Measurements from ENCODE around the gene ZNF644. TPM values are rescaled to one million over a fixed set of nuclear protein-coding genes. Genes with fewer than 3 reads are reported as not detected.

Gene ZNF644
- total RNA-seq, 1 donor from 2014 or later = 76.5 TPM

DNA sequence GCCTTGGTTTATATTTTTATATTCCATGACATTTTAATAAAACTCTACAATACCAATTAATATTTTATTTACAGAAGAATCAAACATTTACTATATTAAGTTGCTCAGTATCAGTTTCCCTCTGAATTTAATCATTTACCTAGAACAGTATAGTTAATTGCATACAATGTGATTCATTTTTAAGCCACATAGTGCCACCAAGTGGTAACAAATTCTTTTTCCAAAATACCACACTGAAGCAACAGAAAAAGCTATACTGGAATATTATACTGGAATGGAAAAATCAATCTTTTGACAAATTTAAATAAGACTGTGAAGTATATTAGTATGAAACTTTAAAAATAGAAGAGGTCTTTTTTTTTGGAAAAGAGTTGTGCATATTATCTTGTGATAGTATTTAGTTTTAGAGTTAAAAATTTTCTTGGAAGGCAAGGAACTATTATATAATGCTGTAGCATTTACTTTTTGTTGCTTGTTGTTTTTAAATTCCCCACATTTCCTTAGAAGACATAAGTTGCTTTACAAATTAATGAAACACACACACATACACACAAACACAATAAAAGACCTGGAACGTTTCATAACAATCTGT lies 57.3 kb downstream of the ZNF644 start:
- H3K27me3 ChIP-seq (ENCODE audit: insufficient read depth, low read length) = no peaks in the 10 kb centered on the region
- H3K4me3 ChIP-seq (ENCODE audit: insufficient read depth, low read depth, low read length) = no peak overlapping the region
- no peaks in the 10 kb centered on the region for H3K9me3 ChIP-seq (ENCODE audit: insufficient read depth, low read depth, low read length)
- Mint-ChIP-seq H3K27me3 (ENCODE audit: low read depth, unreplicated experiment) (no peaks in the 10 kb centered on the region), H3K36me3 (ENCODE audit: low read depth, unreplicated experiment) (peaks cover 4% of the 10 kb centered on the region), H3K4me3 (ENCODE audit: unreplicated experiment) (no peak overlapping the region), H3K9me3 (ENCODE audit: unreplicated experiment) (no peaks in the 10 kb centered on the region), H3K27ac (ENCODE audit: unreplicated experiment) (no peak overlapping the region), H3K4me1 (ENCODE audit: low read depth, unreplicated experiment) (peaks cover 14% of the 10 kb centered on the region)
- H3K4me2 ChIP-seq (ENCODE audit: low read length) = no peak overlapping the region
- H3K79me2 ChIP-seq (ENCODE audit: insufficient read depth, low read length) = peaks cover 75% of the 10 kb centered on the region
- no peak overlapping the region for H3K27ac ChIP-seq (ENCODE audit: low read depth, low read length)
- DNase-seq (ENCODE audit: low read depth) (peak; percentile 5), FAIRE-seq (no peak)
- no peak overlapping the region for H3K9ac ChIP-seq (ENCODE audit: low read length)
- H2AFZ ChIP-seq (ENCODE audit: low read depth, low read length) = no peak overlapping the region
- peaks cover 2% of the 10 kb centered on the region for H3K4me1 ChIP-seq (ENCODE audit: insufficient read depth, low read length)
- H3K36me3 ChIP-seq (ENCODE audit: insufficient read depth, low read length) = no peaks in the 10 kb centered on the region
- peaks cover 64% of the 10 kb centered on the region for H4K20me1 ChIP-seq (ENCODE audit: insufficient read depth, low read length)
- peak; percentile 21 for TF ChIP-seq CTCF (IDR thresholded peaks at IDR 0.05; ENCODE audit: insufficient read depth, low read depth, low read length)
- no peak for TF ChIP-seq EZH2 (IDR thresholded peaks at IDR 0.05; ENCODE audit: insufficient read depth, low read length)

- Mint-ChIP-seq H3K27ac (ENCODE audit: unreplicated experiment) (no peak overlapping the region), H3K4me1 (ENCODE audit: low read depth, unreplicated experiment) (peaks cover 17% of the 10 kb centered on the region), H3K9me3 (ENCODE audit: unreplicated experiment) (no peaks in the 10 kb centered on the region), H3K27me3 (ENCODE audit: low read depth, unreplicated experiment) (no peaks in the 10 kb centered on the region), H3K36me3 (ENCODE audit: low read depth, unreplicated experiment) (peaks cover 4% of the 10 kb centered on the region), H3K4me3 (ENCODE audit: unreplicated experiment) (no peak overlapping the region)
- Histone ChIP-seq H3K4me2 (ENCODE audit: low read length) (no peak overlapping the region), H3K79me2 (ENCODE audit: insufficient read depth, low read length) (peaks cover 75% of the 10 kb centered on the region), H3K27ac (ENCODE audit: low read depth, low read length) (no peak overlapping the region), H2AFZ (ENCODE audit: low read depth, low read length) (no peak overlapping the region), H4K20me1 (ENCODE audit: insufficient read depth, low read length) (peaks cover 63% of the 10 kb centered on the region), H3K36me3 (ENCODE audit: insufficient read depth, low read length) (no peaks in the 10 kb centered on the region), H3K9ac (ENCODE audit: low read length) (no peak overlapping the region), H3K27me3 (ENCODE audit: insufficient read depth, low read length) (no peaks in the 10 kb centered on the region), H3K4me3 (ENCODE audit: insufficient read depth, low read depth, low read length) (no peak overlapping the region), H3K9me3 (ENCODE audit: insufficient read depth, low read depth, low read length) (no peaks in the 10 kb centered on the region), H3K4me1 (ENCODE audit: insufficient read depth, low read length) (peaks cover 2% of the 10 kb centered on the region)
- DNase-seq (ENCODE audit: low read depth) (peak; percentile 32), FAIRE-seq (no peak)
- no peak for TF ChIP-seq EZH2 (IDR thresholded peaks at IDR 0.05; ENCODE audit: insufficient read depth, low read length)
- TF ChIP-seq CTCF (IDR thresholded peaks at IDR 0.05; ENCODE audit: insufficient read depth, low read depth, low read length) = no peak
Observed at GRCh38 chr1:90963651-90964050, 58.2 kb downstream of the ZNF644 start.

- FAIRE-seq (peak; percentile 23), DNase-seq (ENCODE audit: low read depth) (no peak)
- Histone ChIP-seq H3K4me3 (ENCODE audit: insufficient read depth, low read depth, low read length) (no peak overlapping the region), H3K4me2 (ENCODE audit: low read length) (no peak overlapping the region), H3K9ac (ENCODE audit: low read length) (no peak overlapping the region), H3K27ac (ENCODE audit: low read depth, low read length) (no peak overlapping the region), H3K27me3 (ENCODE audit: insufficient read depth, low read length) (no peaks in the 10 kb centered on the region), H3K36me3 (ENCODE audit: insufficient read depth, low read length) (no peaks in the 10 kb centered on the region), H3K79me2 (ENCODE audit: insufficient read depth, low read length) (peaks cover 75% of the 10 kb centered on the region), H4K20me1 (ENCODE audit: insufficient read depth, low read length) (peaks cover 67% of the 10 kb centered on the region), H2AFZ (ENCODE audit: low read depth, low read length) (no peak overlapping the region), H3K4me1 (ENCODE audit: insufficient read depth, low read length) (peaks cover 2% of the 10 kb centered on the region), H3K9me3 (ENCODE audit: insufficient read depth, low read depth, low read length) (no peaks in the 10 kb centered on the region)
- Mint-ChIP-seq H3K27ac (ENCODE audit: unreplicated experiment) (no peak overlapping the region), H3K36me3 (ENCODE audit: low read depth, unreplicated experiment) (peaks cover 4% of the 10 kb centered on the region), H3K4me3 (ENCODE audit: unreplicated experiment) (no peak overlapping the region), H3K9me3 (ENCODE audit: unreplicated experiment) (no peaks in the 10 kb centered on the region), H3K4me1 (ENCODE audit: low read depth, unreplicated experiment) (peaks cover 19% of the 10 kb centered on the region), H3K27me3 (ENCODE audit: low read depth, unreplicated experiment) (no peaks in the 10 kb centered on the region)
- TF ChIP-seq CTCF (IDR thresholded peaks at IDR 0.05; ENCODE audit: insufficient read depth, low read depth, low read length) = no peak
- TF ChIP-seq EZH2 (IDR thresholded peaks at IDR 0.05; ENCODE audit: insufficient read depth, low read length) = no peak
Observed at GRCh38 chr1:90963236-90963635, 58.6 kb downstream of the ZNF644 start.
